RWPE2 (cell line): ENCODE data around the gene ADAM19.

ENCODE experiments used
- ATAC-seq: fragments of 200-7000 bp; cut with Tn5 transposase; 3 replicates; pipeline ENCODE4 v1.9.1; 2021; ENCODE audit warnings: low read depth
- DNase-seq: peaks from one replicate; pipeline ENCODE4 v3.0.0-alpha.2; 2020; ENCODE audit warnings: low spot score
- H3K27ac ChIP-seq: fragments of 450-650 bp; 2 replicates; pipeline ENCODE4 v1.5.1; 2017; ENCODE audit warnings: mild to moderate bottlenecking; ENCODE audit not compliant: poor library complexity, severe bottlenecking
- H3K27me3 ChIP-seq: fragments of 250-450 bp; sonication (Bioruptor Pico); 2 replicates; pipeline ENCODE4 v1.5.1; 2021; ENCODE audit warnings: mild to moderate bottlenecking, moderate library complexity; ENCODE audit not compliant: insufficient read depth, poor library complexity, severe bottlenecking
- H3K36me3 ChIP-seq: fragments of 250-450 bp; sonication (Bioruptor Pico); 2 replicates; pipeline ENCODE4 v1.5.1; 2020; ENCODE audit warnings: low read depth, mild to moderate bottlenecking, moderate library complexity
- H3K4me1 ChIP-seq: fragments of 250-450 bp; sonication (Bioruptor Pico); 2 replicates; pipeline ENCODE4 v1.5.1; 2021; ENCODE audit warnings: mild to moderate bottlenecking, moderate library complexity; ENCODE audit not compliant: insufficient read depth, poor library complexity, severe bottlenecking
- H3K4me3 ChIP-seq: fragments of 250-450 bp; sonication (Bioruptor Pico); 2 replicates; pipeline ENCODE4 v1.5.1; 2021; ENCODE audit warnings: mild to moderate bottlenecking, moderate library complexity; ENCODE audit not compliant: severe bottlenecking
- H3K9me3 ChIP-seq: fragments of 250-450 bp; sonication (Bioruptor Pico); 2 replicates; pipeline ENCODE4 v1.5.1; 2021; ENCODE audit warnings: mild to moderate bottlenecking, moderate library complexity; ENCODE audit not compliant: severe bottlenecking
- TF ChIP-seq, protein P1 (sequence below): fragments of 450-650 bp; IDR thresholded peaks from one replicate; pipeline ENCODE4 v1.5.1; 2017; ENCODE audit warnings: mild to moderate bottlenecking, moderate library complexity; ENCODE audit not compliant: poor library complexity, severe bottlenecking

ADAM19 gene

DNA sequence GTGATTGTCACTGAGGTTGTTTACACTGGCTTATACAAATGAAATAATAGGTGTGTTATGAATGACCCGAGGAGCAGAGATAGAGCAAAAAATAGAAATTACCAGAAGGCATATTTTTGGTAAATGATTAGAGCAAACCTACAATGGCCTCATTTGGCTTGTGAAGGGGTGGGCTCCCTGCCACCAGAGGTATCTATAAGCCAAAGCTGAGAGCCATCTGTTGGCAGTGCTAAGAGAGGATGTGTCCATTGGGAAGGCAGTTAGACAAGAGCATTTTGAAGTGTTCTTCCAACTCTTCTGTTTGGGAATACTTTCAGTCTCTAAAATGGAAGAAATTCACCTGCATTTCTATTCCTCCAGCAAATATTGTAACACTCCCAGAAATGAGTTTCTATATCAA, 104.9 kb downstream of the ADAM19 start:
- no peak for ATAC-seq
- H3K27me3 ChIP-seq: no peaks in the 10 kb centered on the region
- TF ChIP-seq, protein P1, sequence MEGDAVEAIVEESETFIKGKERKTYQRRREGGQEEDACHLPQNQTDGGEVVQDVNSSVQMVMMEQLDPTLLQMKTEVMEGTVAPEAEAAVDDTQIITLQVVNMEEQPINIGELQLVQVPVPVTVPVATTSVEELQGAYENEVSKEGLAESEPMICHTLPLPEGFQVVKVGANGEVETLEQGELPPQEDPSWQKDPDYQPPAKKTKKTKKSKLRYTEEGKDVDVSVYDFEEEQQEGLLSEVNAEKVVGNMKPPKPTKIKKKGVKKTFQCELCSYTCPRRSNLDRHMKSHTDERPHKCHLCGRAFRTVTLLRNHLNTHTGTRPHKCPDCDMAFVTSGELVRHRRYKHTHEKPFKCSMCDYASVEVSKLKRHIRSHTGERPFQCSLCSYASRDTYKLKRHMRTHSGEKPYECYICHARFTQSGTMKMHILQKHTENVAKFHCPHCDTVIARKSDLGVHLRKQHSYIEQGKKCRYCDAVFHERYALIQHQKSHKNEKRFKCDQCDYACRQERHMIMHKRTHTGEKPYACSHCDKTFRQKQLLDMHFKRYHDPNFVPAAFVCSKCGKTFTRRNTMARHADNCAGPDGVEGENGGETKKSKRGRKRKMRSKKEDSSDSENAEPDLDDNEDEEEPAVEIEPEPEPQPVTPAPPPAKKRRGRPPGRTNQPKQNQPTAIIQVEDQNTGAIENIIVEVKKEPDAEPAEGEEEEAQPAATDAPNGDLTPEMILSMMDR: no peak
- H3K36me3 ChIP-seq: no peaks in the 10 kb centered on the region
- H3K9me3 ChIP-seq: no peaks in the 10 kb centered on the region
- H3K27ac ChIP-seq: no peak overlapping the region
- no peak for DNase-seq
- no peaks in the 10 kb centered on the region for H3K4me1 ChIP-seq
- H3K4me3 ChIP-seq: no peak overlapping the region

- Histone ChIP-seq H3K4me1 (peaks cover 8% of the 10 kb centered on the region), H3K27me3 (no peaks in the 10 kb centered on the region), H3K4me3 (no peak overlapping the region), H3K9me3 (no peaks in the 10 kb centered on the region), H3K27ac (no peak overlapping the region), H3K36me3 (no peaks in the 10 kb centered on the region)
- TF ChIP-seq, protein P1: no peak
- ATAC-seq: no peak
- DNase-seq: no peak
Observed at GRCh38 chr5:157469687-157470086, 105.9 kb downstream of the ADAM19 start.

DNA sequence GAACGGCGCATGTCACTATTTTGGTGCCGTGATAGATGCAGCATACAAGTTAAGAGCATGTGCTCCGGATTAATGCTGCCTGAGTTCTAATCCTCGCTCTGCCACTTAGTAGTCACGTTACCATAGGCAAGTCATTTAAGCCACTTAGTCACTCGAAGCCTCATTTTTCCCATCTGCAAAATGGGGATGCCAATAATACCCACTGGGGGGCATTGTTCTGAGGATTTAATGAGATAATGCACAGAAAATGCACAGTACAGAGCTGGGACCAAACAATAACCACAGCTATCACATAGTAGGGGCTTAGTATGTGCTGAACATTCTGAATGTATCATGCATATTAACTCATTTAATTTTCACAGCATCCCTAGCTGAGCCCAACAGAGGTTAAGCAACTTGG, 106.5 kb downstream of the ADAM19 start:
- Histone ChIP-seq H3K27ac (no peak overlapping the region), H3K27me3 (no peaks in the 10 kb centered on the region), H3K4me1 (peaks cover 13% of the 10 kb centered on the region), H3K9me3 (no peaks in the 10 kb centered on the region), H3K4me3 (no peak overlapping the region), H3K36me3 (no peaks in the 10 kb centered on the region)
- DNase-seq: no peak
- ATAC-seq: no peak
- TF ChIP-seq, protein P1: no peak

DNA sequence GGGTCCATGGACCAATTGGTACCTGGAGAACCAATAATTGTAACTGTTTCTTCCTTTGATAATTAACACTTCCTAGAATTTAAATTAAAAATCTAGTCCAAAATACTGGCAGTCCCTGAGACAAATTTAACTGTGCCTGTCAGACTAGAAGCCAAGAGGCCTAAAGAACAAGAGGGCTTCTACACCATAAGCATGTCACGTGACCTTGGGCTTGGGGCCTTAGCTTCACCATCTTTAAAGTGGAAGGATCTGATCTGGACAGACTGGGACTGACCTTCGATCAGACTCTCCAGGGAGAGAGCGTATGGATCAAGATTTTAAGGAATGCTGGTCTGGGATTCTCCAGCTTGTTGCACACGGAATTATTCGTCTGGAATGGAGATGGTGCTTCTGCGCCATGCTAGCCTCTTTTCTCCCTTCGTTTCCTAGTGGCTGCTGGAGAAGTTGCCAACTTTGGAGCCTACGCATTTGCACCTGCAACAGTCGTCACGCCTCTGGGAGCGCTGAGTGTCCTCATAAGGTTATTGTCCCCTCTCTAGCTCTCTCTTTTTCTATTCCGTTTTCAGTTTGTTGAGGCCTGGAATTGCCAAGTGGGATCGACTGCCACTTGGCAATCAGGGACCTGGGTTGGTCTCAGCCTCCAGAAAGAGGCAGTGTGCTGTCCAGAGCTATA, 107.1 kb downstream of the ADAM19 start:
- DNase-seq: no peak
- no peak overlapping the region for H3K27ac ChIP-seq

More for the DNA sequence above, 107.1 kb downstream of the ADAM19 start:
- H3K27me3 ChIP-seq: no peaks in the 10 kb centered on the region
- H3K36me3 ChIP-seq: no peaks in the 10 kb centered on the region
- peaks cover 19% of the 10 kb centered on the region for H3K4me1 ChIP-seq
- TF ChIP-seq, protein P1: no peak
- H3K4me3 ChIP-seq: no peak overlapping the region
- no peaks in the 10 kb centered on the region for H3K9me3 ChIP-seq
- ATAC-seq: no peak
